GM12892 (cell line): ENCODE data around the gene DNAJC25.
"Not testable (repeated sequence)": the region's sequence is repeated elsewhere in the genome, so short reads cannot be mapped to it uniquely, and the experiment has no call there.

ENCODE experiments used
- DNase-seq: peaks from one replicate; pipeline ENCODE4 v3.0.0; 2011; ENCODE audit not compliant: insufficient read length
- FAIRE-seq: peaks from 2 replicates; lab custom pipeline; 2011; peaks lifted over from hg19 to GRCh38; lab: Jason Lieb, UNC
- POLR2A ChIP-seq: IDR thresholded peaks from 2 replicates; pipeline ENCODE4 v1.6.1; 2011; ENCODE audit warnings: low read depth, low read length, control low read depth
- POLR2AphosphoS5 ChIP-seq: IDR thresholded peaks from 2 replicates; pipeline ENCODE4 v1.6.1; 2011; ENCODE audit warnings: low read depth, low read length, control low read depth
- TAF1 ChIP-seq: IDR thresholded peaks from 2 replicates; pipeline ENCODE4 v1.6.1; 2011; ENCODE audit warnings: low read depth, mild to moderate bottlenecking, control low read depth, low read length, borderline replicate concordance

DNAJC25 gene

DNA sequence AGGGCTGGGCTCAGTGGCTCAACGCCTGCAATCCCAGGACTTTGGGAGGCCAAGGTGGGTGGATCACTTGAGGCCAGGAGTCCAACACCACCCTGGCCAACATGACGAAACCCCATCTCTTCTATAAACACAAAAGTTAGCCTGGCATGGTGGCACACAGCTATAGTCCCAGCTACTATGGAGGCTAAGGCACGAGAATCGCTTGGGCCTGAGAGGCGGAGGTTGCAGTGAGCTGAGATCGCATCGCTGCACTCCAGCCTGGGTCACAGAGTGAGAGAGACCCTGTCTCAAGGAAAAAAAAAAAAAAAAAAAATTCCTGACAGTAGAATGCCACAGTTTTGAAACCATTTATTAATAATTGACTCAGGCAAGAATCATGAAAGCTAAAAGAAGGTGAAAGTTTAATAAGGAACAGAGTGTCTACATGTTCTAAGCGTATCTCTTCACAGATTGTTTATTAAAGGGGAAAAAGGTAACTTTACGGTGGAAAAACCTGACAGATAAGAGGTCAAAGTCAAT is 26.0 kb upstream of the DNAJC25 start:
- DNase-seq, result no peak
- no peak for FAIRE-seq
- no peak for TF ChIP-seq TAF1
- TF ChIP-seq POLR2AphosphoS5, result no peak
- no peak for TF ChIP-seq POLR2A

DNA sequence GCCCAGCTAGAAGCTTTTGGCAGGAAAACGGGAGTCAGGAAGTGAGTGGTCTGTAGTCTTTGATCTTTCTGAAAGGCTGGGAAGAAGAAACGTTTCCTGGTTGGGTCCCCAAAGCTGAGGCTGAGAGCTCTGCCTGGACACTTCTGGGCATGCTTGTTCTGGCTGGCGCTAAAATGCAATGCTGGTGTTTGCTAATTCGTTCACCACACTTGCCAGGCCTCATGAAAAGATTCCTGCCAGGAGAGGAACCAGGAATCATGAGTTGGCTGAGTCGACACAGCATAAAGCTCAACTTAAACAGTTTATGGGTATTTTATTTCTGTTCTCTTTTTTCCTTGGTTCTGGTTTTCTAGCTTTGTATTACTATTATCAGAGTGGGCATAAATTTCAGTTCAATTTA is 21.0 kb upstream of the DNAJC25 start:
- no peak for TF ChIP-seq TAF1
- TF ChIP-seq POLR2A, result no peak
- DNase-seq, result no peak
- no peak for FAIRE-seq

DNA sequence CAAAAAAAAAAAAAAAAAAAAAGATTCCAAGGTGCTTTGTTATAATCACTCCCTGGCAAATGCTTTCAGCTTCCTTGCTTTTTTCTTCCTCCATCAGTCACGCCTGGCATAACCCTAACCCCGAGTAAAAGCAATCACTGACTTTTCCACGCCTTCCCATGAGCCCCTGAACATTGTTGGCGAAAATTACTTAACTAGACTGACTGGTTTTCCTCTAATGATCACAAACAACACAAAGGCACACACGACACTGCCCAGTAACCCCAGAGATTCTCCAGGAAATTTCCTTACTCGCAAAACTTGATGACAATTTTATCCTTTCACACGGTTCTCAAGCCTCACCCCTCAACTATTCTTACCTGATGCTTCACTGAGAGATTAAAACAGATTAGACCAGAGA is 20.3 kb upstream of the DNAJC25 start:
- no peak for TF ChIP-seq POLR2AphosphoS5
- no peak for TF ChIP-seq POLR2A
- TF ChIP-seq TAF1, result no peak
- FAIRE-seq (no peak), DNase-seq (no peak)

DNA sequence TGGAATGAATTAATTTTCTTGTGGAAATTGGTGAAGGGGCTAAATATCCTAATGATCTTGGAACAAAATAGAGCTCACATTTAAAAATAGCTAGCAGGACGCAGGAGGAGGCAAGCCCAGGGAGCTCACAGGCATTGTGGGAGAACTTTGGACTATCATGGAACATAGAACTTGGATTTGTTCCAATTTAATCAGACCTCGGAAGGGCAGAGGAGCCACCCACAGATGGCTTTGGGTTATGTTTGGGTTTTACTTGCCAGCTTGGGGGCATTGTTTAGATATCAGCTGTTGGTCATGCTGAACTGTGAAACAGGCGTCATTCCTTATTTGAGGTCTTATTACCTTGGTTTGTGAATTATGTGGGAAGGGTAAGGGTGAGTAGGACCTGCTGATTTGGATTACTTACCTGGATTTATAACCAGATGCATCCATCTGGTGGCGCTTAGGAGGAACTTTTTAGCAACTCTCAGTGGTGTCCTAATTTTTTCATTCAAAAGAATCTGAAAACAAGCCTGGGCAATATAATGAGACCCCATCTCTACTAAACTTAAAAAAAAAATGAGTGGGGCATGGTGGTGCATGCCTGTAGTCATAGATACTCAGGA is 17.6 kb upstream of the DNAJC25 start:
- TF ChIP-seq TAF1, result no peak
- FAIRE-seq (no peak), DNase-seq (no peak)

DNA sequence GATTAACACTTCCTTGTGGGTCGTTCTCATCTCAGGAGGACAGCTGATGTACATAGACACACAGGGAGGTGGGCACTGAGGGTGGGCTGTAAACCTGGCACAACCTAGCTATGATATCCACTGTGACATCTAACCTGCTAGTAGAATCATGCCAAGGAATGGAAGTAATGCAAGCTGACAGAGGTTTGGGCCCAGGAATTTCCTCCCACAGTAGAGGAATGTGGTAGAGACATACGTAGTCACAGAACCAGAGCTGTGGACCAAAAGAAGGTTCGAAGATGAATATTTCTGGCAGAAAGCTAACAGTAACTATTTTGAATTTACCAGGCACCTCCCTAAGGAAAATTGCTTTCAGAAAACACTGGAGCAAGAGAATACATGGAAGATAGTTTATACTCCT is 15.2 kb upstream of the DNAJC25 start:
- FAIRE-seq (no peak), DNase-seq (no peak)
- TF ChIP-seq POLR2AphosphoS5, result no peak
- TF ChIP-seq POLR2A, result no peak
- TF ChIP-seq TAF1, result no peak

DNA sequence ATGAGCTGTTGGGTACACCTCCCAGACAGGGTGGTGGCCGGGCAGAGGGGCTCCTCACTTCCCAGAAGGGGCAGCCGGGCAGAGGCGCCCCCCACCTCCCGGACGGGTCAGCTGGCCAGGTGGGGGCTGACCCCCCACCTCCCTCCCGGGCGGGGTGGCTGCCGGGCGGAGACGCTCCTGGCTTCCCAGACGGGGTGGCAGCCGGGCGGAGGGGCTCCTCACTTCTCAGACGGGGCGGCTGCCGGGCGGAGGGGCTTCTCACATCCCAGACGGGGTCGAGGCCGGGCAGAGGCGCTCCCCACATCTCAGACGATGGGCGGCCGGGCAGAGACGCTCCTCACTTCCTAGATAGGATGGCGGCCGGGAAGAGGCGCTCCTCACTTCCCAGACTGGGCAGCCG is 13.8 kb upstream of the DNAJC25 start:
- FAIRE-seq, DNase-seq: not testable (repeated sequence)

DNA sequence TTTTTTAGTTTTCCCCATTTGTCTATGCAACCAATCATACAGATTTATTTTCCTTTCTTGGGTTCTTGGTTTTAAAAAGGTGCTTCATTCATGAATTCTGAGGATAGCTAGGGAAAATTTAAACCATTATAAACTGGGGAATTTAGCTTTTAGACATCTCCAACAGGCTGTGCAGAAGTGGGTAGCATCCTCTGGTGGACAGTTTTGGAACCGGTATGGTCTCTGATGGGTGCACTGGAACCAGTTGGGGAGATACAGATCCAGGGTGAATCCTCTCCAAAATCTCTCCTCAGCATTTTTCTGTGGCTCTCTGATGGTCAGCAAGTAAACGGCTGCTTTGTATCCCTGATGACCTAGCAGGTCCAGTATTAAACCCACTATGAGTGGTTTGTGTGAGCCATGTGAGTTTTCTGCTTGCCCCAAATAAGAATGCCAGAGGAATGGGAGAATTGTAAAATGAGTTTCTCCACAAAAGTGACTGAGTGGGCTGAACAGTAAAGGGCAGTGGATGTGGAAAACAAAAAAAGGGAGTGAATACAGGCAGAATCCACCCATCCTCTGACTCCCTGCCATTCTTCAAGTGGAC is 9.1 kb upstream of the DNAJC25 start:
- TF ChIP-seq POLR2AphosphoS5, result no peak
- TF ChIP-seq POLR2A, result no peak
- no peak for TF ChIP-seq TAF1
- FAIRE-seq (no peak), DNase-seq (no peak)

DNA sequence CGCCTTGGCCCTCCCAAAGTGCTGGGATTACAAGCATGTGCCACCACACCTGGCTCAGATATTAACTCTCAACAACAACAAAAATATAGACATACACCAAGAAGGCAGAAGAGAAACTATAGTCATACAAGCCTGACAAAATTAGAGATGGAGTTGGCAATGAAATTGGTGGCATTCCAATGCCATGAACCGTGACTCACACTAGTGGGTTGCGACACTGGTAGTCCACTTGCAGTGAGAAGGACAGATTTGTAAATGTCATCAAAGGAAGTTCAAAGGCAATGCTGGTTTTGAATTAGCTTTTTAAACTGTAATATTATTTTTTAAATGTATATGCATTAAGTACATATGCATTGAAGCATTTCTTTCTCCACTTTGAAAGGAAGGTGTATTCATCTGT is 8.5 kb upstream of the DNAJC25 start:
- no peak for DNase-seq
- TF ChIP-seq TAF1 (no peak), POLR2AphosphoS5 (no peak), POLR2A (no peak)
- no peak for FAIRE-seq

DNA sequence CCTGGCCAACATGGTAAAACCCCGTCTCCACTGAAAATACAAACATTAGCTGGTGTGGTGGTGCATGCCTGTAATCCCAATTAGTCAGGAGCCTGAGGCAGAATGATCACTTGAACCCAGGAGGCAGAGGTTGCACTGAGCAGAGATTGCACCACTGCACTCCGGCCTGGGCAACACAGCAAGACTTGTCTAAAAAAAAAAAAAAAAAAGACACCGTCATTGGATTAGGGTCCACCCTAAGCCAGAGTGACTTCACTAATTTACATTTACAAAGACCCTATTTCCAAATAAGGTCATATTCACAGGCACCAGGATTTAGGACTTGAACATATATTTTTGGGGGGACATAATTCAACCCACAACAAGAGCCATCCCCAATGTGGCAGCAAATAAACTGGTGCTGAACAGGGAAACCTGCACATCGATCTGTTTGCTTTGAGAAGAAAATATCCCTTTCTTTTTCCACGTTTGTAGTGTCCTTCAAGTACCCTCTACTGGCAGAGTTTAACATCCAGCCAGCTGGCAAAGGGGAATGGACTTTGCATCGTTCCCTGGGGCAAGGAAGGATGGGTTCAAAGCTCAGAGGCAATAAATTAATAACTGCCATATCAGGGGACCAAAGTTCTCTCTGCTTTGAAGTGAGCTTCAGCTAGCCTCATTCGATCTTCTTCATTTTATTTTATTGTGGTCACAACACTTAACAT is 3.7 kb upstream of the DNAJC25 start:
- FAIRE-seq, result no peak
- no peak for DNase-seq
- no peak for TF ChIP-seq POLR2A
- no peak for TF ChIP-seq POLR2AphosphoS5
- no peak for TF ChIP-seq TAF1

DNA sequence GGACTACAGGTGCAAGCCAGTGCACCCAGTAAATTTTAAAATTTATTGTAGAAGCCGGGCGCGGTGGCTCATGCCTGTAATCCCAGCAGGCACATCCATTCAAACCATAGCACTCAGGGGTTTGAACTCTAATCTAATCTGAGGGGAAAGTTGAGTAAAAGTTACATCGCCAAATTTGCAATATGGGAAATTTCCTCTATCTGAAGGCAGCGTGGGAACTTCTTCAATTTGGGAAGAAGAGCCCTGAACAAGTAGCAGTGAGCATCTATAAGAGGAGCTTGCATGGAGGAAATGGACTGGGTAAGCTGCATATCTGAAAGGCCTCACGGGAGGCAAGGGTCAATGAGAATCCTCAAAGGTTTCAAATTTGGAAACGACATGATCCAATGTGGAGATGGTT is 2.7 kb upstream of the DNAJC25 start:
- TF ChIP-seq POLR2AphosphoS5 (no peak), TAF1 (no peak), POLR2A (no peak)
- DNase-seq (no peak), FAIRE-seq (no peak)

DNA sequence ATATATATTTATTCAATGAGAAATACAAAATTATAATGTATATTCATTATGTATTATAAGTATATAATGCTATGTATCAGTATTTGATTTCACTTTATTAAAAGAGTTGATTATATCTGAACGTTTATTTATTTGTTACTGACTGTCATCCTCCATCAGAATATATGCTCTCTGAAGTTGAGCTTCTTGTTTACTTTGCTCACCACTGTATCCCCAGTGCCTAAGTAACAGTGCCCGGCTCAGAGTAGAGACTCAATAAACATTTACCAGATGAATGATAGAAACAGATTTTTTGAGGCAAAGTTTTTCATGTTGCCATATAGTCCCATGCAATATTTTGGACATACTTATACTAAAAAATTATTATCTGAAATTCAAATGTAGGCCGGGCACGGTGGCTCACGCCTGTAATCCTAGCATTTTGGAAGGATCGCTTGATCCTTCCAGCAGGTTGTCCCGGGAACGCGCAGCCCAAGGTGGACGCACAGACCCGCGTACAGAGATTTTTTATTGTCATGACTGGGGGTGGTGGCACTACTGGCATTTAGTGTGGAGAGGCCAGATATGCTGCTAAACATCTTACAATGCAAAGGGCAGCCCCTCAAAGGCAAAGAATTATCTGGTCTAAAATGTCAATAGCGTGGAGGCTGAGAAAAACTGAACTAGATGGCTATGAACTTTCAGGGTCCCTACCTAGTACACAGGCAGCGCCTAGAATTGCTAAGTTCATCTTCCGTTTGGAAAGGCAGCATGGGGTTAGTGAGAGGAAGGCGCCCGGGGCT is 761 bp upstream of the DNAJC25 start:
- DNase-seq, result no peak
- FAIRE-seq, result no peak
- TF ChIP-seq TAF1 (no peak), POLR2A (no peak), POLR2AphosphoS5 (no peak)

DNA sequence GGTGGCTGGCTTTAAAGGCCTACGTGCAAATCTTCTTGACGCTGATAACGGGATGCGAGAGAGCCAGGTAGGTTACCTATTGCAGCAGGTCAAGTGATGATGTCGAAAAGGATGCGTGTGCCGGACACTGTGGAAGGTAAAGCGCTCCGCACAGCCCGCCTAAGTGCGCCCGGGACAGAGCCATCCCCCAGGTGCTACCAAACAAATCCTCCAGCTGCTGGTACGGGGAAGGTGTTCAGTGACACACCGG is 245 bp upstream of the DNAJC25 start:
- DNase-seq (no peak), FAIRE-seq (no peak)
- TF ChIP-seq POLR2A (no peak), TAF1 (no peak), POLR2AphosphoS5 (no peak)
